Measurements from ENCODE around the gene SLC2A4. TPM values are rescaled to one million over a fixed set of nuclear protein-coding genes. Genes with fewer than 3 reads are reported as not detected.

Gene SLC2A4
- total and polyA plus RNA-seq, 2 of the 4 experiments (the other 2 are of a cell fraction): 0.07 TPM; not detected in 1

- H3K18ac ChIP-seq (ENCODE audit: low read depth, low read length): 0 out of 2 replicates have a peak within 1 kb of the TSS, but pooled peaks have one; percentile 9
- peak within 1 kb of the TSS; percentile 91; the same call in 1 of the 2 replicates for H3K23ac ChIP-seq (ENCODE audit: low read depth, low read length)
- H3K4me3 ChIP-seq (ENCODE audit: insufficient read depth, low read depth, low read length): peak within 1 kb of the TSS; percentile 37; the same call in 1 of the 2 replicates
- H3K4ac ChIP-seq (ENCODE audit: low read depth, low read length): peak within 1 kb of the TSS; percentile 77
- DNase-seq (no peak), ATAC-seq (ENCODE audit: low read depth) (no peak)
- H4K5ac ChIP-seq (ENCODE audit: low read depth, low read length): peak within 1 kb of the TSS; percentile 86
- H2BK5ac ChIP-seq (ENCODE audit: low read depth, low read length, poor library complexity, severe bottlenecking): no peak within 1 kb of the TSS
- peak within 1 kb of the TSS; percentile 88 for H2BK120ac ChIP-seq (ENCODE audit: low read depth, low read length)
- H3K36me3 ChIP-seq (ENCODE audit: control insufficient read depth, insufficient read depth, low read length): peaks cover 17% of the 10 kb centered on the region
- H3K14ac ChIP-seq (replicated peaks; ENCODE audit: low read depth, low read length): peak within 1 kb of the TSS; percentile 96
- no peaks in the 10 kb centered on the region for H4K20me1 ChIP-seq (ENCODE audit: insufficient read depth, low read length)
- H4K8ac ChIP-seq (ENCODE audit: low read depth in 2 of 2, low read length in 2 of 2): peak within 1 kb of the TSS; percentile 78 to 98; a peak in 3 of 4 replicates
- no peak within 1 kb of the TSS for H3K9ac ChIP-seq (ENCODE audit: low read depth, low read length)
- POLR2A ChIA-PET (ENCODE audit: unreplicated experiment): no interaction called here
- H2AFZ ChIP-seq (replicated peaks; ENCODE audit: low read length, poor library complexity): peak within 1 kb of the TSS; percentile 90
- H4K91ac ChIP-seq (ENCODE audit: insufficient read depth, low read depth, low read length): peak within 1 kb of the TSS; percentile 79
- H3K9me3 ChIP-seq (ENCODE audit: control insufficient read depth, insufficient read depth, low read length): no peaks in the 10 kb centered on the region
- H3K56ac ChIP-seq (ENCODE audit: extremely low read depth, insufficient read depth, low read length): no peak within 1 kb of the TSS; the same call in 1 of the 2 replicates
- no peaks in the 10 kb centered on the region for H3K79me1 ChIP-seq (ENCODE audit: low read depth in 1 of 2, low read length in 2 of 2)
- TF ChIP-seq BHLHE40 (IDR thresholded peaks at IDR 0.05; ENCODE audit: low read depth, low read length) (no peak), NFE2L2 (IDR thresholded peaks at IDR 0.05; ENCODE audit: low read depth, low read length) (no peak), CTCF (conservative IDR thresholded peaks at IDR 0.05; ENCODE audit: low read depth, low read length) (no peak), FOS (IDR thresholded peaks at IDR 0.05; ENCODE audit: low read depth, low read length) (no peak), CEBPB (IDR thresholded peaks at IDR 0.05; ENCODE audit: low read depth, low read length) (no peak), POLR2A (IDR thresholded peaks at IDR 0.05; ENCODE audit: low read depth, low read length) (no peak), RCOR1 (IDR thresholded peaks at IDR 0.05; ENCODE audit: insufficient replicate concordance, low read length) (no peak), MAZ (IDR thresholded peaks at IDR 0.05; ENCODE audit: borderline replicate concordance, low read depth, low read length) (no peak), SMC3 (IDR thresholded peaks at IDR 0.05; ENCODE audit: low read depth, low read length) (no peak), RFX5 (IDR thresholded peaks at IDR 0.05; ENCODE audit: low read depth, low read length) (no peak)
- dilution Hi-C loops (cut with HindIII; ENCODE audit: low sequenced_read_pairs, unreplicated experiment) (no loop called here), intact Hi-C loops (cut with micrococcal nuclease) (no loop called here), in situ Hi-C loops (cut with MboI; ENCODE audit: low sequenced_read_pairs) (no loop called here)
- no TSS peak for BruUV-seq (replicated peaks)
- H3K27ac ChIP-seq (ENCODE audit: insufficient read depth, low read length): no peak within 1 kb of the TSS
- 24% methylated on average over 37 of the region's 64 CpGs; no CpG with 5 or more reads in 1 of the 2 experiments for WGBS, 2 experiments (ENCODE audit: extremely low coverage in 2 of 2, insufficient read length in 1 of 2)
- H2BK15ac ChIP-seq (ENCODE audit: low read depth, low read length): peak within 1 kb of the TSS; percentile 89; the same call in 2 of the 3 replicates
- peak within 1 kb of the TSS; percentile 86 for H2AK9ac ChIP-seq (replicated peaks; ENCODE audit: low read depth, low read length, poor library complexity)
- CTCF ChIA-PET: no interaction called here
- H3K27me3 ChIP-seq (ENCODE audit: control insufficient read depth, insufficient read depth, low read length): peaks cover 13% of the 10 kb centered on the region; the same call in 1 of the 2 replicates
- H2AK5ac ChIP-seq (ENCODE audit: low read depth, low read length): peak within 1 kb of the TSS; percentile 81
- H2BK20ac ChIP-seq (ENCODE audit: low read depth, low read length): peak within 1 kb of the TSS; percentile 2
- H3K9me1 ChIP-seq (ENCODE audit: insufficient read depth, low read length): peaks cover 10% of the 10 kb centered on the region
- peaks cover 11% of the 10 kb centered on the region for H3K4me1 ChIP-seq (ENCODE audit: control insufficient read depth, insufficient read depth, low read length)
- peak within 1 kb of the TSS; percentile 82 for H3K4me2 ChIP-seq (ENCODE audit: low read depth, low read length)
These were observed 19.2 kb upstream of the SLC2A4 start, which contains the start of gene CLDN7 for GRCh38 chr17:7262192-7262934. TSS of gene CLDN7 (minus strand) at chr17:7262478. CDS start at chr17:7262043, 435 bp downstream.

All from IMR-90 (cell line).